MCF 10A (cell line): ENCODE measurements around the gene TWIST2. TPM values are rescaled to one million over a fixed set of nuclear protein-coding genes. Genes with fewer than 3 reads are reported as not detected.

Source experiments
- BruUV-seq: library from RNA; stranded (reverse); fragments of 400-500 nt; replicated peaks from 2 replicates; lab custom pipeline; 2021; lab: Mats Ljungman, UMichigan
- CTCF ChIA-PET: fragments of 300-600 bp; sonication (Branson Sonifier 250); formaldehyde crosslinking; extraction: SDS; loops from one replicate; lab custom pipeline; 2021; ENCODE audit warnings: antibody characterized with exemption, inconsistent platforms; lab: Yijun Ruan, JAX
- POLR2A ChIA-PET: fragments of 300-600, 350-650 bp; sonication (Branson Sonifier 250); formaldehyde crosslinking; extraction: SDS; loops from one replicate; lab custom pipeline; 2020; ENCODE audit warnings: antibody characterized with exemption, inconsistent platforms; lab: Yijun Ruan, JAX
- DNase-seq: peaks from one replicate; pipeline ENCODE4 v3.0.0-alpha.2; 2018; ENCODE audit not compliant: unreplicated experiment
- H3K27ac Mint-ChIP-seq: one replicate; pipeline ENCODE4 v1.8.0; 2022; ENCODE audit warnings: mild to moderate bottlenecking, low read depth, mixed read lengths; ENCODE audit not compliant: unreplicated experiment
- H3K27me3 Mint-ChIP-seq: one replicate; pipeline ENCODE4 v1.8.0; 2022; ENCODE audit warnings: mixed read lengths; ENCODE audit not compliant: insufficient read depth, unreplicated experiment
- H3K36me3 Mint-ChIP-seq: one replicate; pipeline ENCODE4 v1.8.0; 2022; ENCODE audit warnings: mild to moderate bottlenecking, moderate library complexity, mixed read lengths; ENCODE audit not compliant: insufficient read depth, unreplicated experiment
- H3K4me1 Mint-ChIP-seq: one replicate; pipeline ENCODE4 v1.8.0; 2022; ENCODE audit warnings: mixed read lengths; ENCODE audit not compliant: insufficient read depth, unreplicated experiment
- H3K4me3 Mint-ChIP-seq: one replicate; pipeline ENCODE4 v1.8.0; 2022; ENCODE audit warnings: mild to moderate bottlenecking, moderate library complexity, mixed read lengths; ENCODE audit not compliant: unreplicated experiment
- H3K9me3 Mint-ChIP-seq: one replicate; pipeline ENCODE4 v1.8.0; 2022; ENCODE audit warnings: mixed read lengths; ENCODE audit not compliant: unreplicated experiment
- CTCF ChIP-seq: fragments of 200-600 bp; IDR thresholded peaks from one replicate; pipeline ENCODE4 v1.8.0; 2022; ENCODE audit warnings: antibody characterized with exemption, mild to moderate bottlenecking; ENCODE audit not compliant: unreplicated experiment
- intact Hi-C: fragments of 100-400 bp; cut with micrococcal nuclease; formaldehyde crosslinking; loops from 2 replicates; pipeline ENCODE4 v1.14.1; 2022
- total RNA-seq: library from RNA; stranded (reverse); gene quantifications from 2 replicates; pipeline ENCODE4 v1.2.3, GENCODE V29; 2022

Gene TWIST2
- total RNA-seq, 1 experiment from 2014 or later, result 30.2 TPM

DNA sequence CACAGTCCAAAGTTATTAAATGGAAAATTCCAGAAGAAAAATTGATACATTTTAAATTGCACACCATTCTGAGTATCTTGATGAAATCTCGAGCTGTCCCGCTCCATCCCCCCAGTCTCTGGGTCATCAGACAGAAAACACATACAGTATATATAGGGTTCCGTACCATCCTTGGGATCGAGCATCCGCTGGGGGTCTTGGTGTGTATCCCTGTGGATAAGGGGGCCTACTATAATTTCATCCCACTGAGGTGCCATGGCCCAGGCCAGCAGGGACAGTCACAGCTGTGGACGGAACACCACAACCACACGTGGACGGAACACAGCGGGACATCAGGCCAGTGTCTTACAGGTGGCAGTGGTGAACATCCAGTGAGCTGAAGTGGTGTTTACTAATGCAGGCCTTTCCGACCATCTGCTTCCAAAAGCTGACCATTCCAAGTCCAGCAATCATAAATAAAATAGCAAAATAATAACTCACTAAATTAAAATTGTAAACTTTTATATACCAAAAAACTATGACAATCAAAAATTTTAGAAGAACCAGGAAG, 14.0 kb downstream of the TWIST2 start:
- no peak overlapping the region for H3K4me3 Mint-ChIP-seq
- no peaks in the 10 kb centered on the region for H3K27me3 Mint-ChIP-seq
- ChIA-PET POLR2A (interaction anchor here (0.7 to 4.9 kb wide), 2 partner anchors 12 to 21 kb away, joined by 3 to 54 read pairs; partner anchors contain the start of gene TWIST2), CTCF (interaction anchor here (1.9 kb wide), 1 partner anchor 14 kb away, joined by 5 read pairs; the partner anchor contains the start of gene TWIST2)
- BruUV-seq, result no TSS peak
- H3K4me1 Mint-ChIP-seq, result peaks cover 34% of the 10 kb centered on the region
- DNase-seq, result no peak
- no peaks in the 10 kb centered on the region for H3K9me3 Mint-ChIP-seq
- H3K36me3 Mint-ChIP-seq, result peaks cover 11% of the 10 kb centered on the region
- peak overlapping the region; percentile 16 for H3K27ac Mint-ChIP-seq
- TF ChIP-seq CTCF, result no peak
- intact Hi-C loops, result loop anchor here (5.0 kb wide), 1 partner anchor 85 kb away; no protein-coding TSS in a partner anchor

DNA sequence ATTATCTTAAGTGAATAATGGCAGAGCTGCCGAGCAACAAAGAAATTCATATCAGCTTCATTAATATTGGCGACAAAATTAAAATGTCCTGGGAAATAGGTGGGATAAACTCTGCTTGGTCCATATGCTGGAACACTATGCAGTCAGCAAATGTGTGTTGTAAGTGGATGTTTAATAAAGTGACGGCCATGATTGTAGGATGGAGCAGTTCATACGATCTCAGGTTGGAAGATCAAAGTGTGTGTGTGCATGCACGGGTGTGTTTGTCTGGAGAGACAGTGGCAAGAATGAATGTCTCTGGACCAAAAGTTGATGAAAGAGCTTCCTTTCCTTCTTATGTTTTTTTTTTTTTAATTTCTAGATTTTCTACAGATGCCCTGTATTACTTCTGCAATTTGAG, 14.8 kb downstream of the TWIST2 start:
- Mint-ChIP-seq H3K36me3 (peaks cover 16% of the 10 kb centered on the region), H3K9me3 (no peaks in the 10 kb centered on the region), H3K27me3 (no peaks in the 10 kb centered on the region), H3K27ac (peak overlapping the region; percentile 95), H3K4me1 (peaks cover 42% of the 10 kb centered on the region), H3K4me3 (no peak overlapping the region)
- POLR2A ChIA-PET, result interaction anchor here (1.2 to 4.9 kb wide), 2 partner anchors 13 to 48 kb away, joined by 3 to 54 read pairs; partner anchors contain the start of gene TWIST2
- no TSS peak for BruUV-seq
- intact Hi-C loops, result loop anchor here (5.0 kb wide), 1 partner anchor 85 kb away; no protein-coding TSS in a partner anchor
- CTCF ChIA-PET, result interaction anchor here (1.2 to 1.9 kb wide), 3 partner anchors 15 to 110 kb away, joined by 3 to 5 read pairs (median 3); partner anchors contain the start of gene TWIST2
- no peak for DNase-seq
- TF ChIP-seq CTCF, result no peak

DNA sequence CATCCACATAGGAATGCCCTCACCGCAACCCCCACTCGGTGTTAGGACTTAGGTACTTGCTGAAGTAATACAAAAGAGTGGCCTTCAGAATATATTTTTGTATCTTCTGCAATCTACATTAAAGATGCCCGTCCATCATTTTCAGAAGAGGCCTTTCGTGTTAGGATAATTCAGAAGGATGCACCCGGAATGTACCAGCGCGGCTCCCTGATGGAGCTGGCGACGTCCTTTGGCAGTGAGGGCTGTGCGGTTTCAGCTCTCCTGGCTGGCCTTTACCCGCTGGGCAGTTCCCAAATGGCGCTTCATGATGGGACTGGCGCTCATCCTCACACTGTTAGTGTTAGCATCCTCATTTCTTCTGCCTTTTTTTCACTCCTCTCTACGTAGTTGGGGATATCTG, 15.3 kb downstream of the TWIST2 start:
- Mint-ChIP-seq H3K27me3 (no peaks in the 10 kb centered on the region), H3K4me1 (peaks cover 47% of the 10 kb centered on the region), H3K9me3 (no peaks in the 10 kb centered on the region), H3K36me3 (peaks cover 20% of the 10 kb centered on the region), H3K4me3 (no peak overlapping the region), H3K27ac (peak overlapping the region; percentile 95)
- TF ChIP-seq CTCF, result no peak
- CTCF ChIA-PET, result interaction anchor here (0.7 to 1.9 kb wide), 5 partner anchors 15 to 110 kb away, joined by 3 to 5 read pairs (median 3); partner anchors contain the start of gene TWIST2
- DNase-seq, result no peak
- intact Hi-C loops, result loop anchor here (5.0 kb wide), 1 partner anchor 84 kb away; no protein-coding TSS in a partner anchor
- no TSS peak for BruUV-seq
- POLR2A ChIA-PET, result interaction anchor here (0.6 to 4.9 kb wide), 4 partner anchors 13 to 142 kb away, joined by 3 to 54 read pairs (median 4); partner anchors contain the start of gene TWIST2

GRCh38 chr2:238863749-238864206, 15.9 kb downstream of the TWIST2 start:
- peaks cover 20% of the 10 kb centered on the region for H3K36me3 Mint-ChIP-seq
- H3K27me3 Mint-ChIP-seq, result no peaks in the 10 kb centered on the region
- intact Hi-C loops, result loop anchor here (5.0 kb wide), 1 partner anchor 84 kb away; no protein-coding TSS in a partner anchor
- TF ChIP-seq CTCF, result no peak
- no peak for DNase-seq
- peaks cover 53% of the 10 kb centered on the region for H3K4me1 Mint-ChIP-seq
- H3K9me3 Mint-ChIP-seq, result no peaks in the 10 kb centered on the region
- H3K27ac Mint-ChIP-seq, result peak overlapping the region; percentile 95
- ChIA-PET CTCF (interaction anchor here (0.7 to 1.3 kb wide), 4 partner anchors 21 to 109 kb away, joined by 3 to 4 read pairs (median 3); no protein-coding TSS in a partner anchor), POLR2A (interaction anchor here (0.9 to 4.9 kb wide), 3 partner anchors 14 to 111 kb away, joined by 3 to 54 read pairs (median 5); partner anchors contain the start of gene TWIST2)
- H3K4me3 Mint-ChIP-seq, result peak overlapping the region; percentile 61
- BruUV-seq, result TSS peak; percentile 43
